Endothelial cell of umbilical vein (primary cell): ENCODE results near the gene ZNF730. TPM values are rescaled to one million over a fixed set of nuclear protein-coding genes. Genes with fewer than 3 reads are reported as not detected.
"Not testable (repeated sequence)": the region's sequence is repeated elsewhere in the genome, so short reads cannot be mapped to it uniquely, and the experiment has no call there.

Experiments
- BruUV-seq: library from RNA; stranded (reverse); fragments of 400-500 nt; replicated peaks from 2 replicates; lab custom pipeline; 2021; lab: Mats Ljungman, UMichigan
- CTCF ChIA-PET: fragments of 300-600, 350-600 bp; sonication (Branson Sonifier 250); formaldehyde crosslinking; loops from one replicate; lab custom pipeline; 2021; ENCODE audit warnings: antibody characterized with exemption, inconsistent platforms; lab: Charles Lee
- POLR2A ChIA-PET: fragments of 300-600, 350-600 bp; sonication (Branson Sonifier 250); formaldehyde crosslinking; loops from one replicate; lab custom pipeline; 2021; ENCODE audit warnings: antibody characterized with exemption, inconsistent platforms; lab: Charles Lee
- DNase-seq: peaks from one replicate; pipeline ENCODE4 v3.0.0-alpha.2; 2011; ENCODE audit warnings: low read depth, low spot score
- FAIRE-seq: peaks from 2 replicates; lab custom pipeline; 2011; peaks lifted over from hg19 to GRCh38; lab: Jason Lieb, UNC
- H2AFZ ChIP-seq: 2 replicates; pipeline ENCODE4 v1.6.0; 2012; ENCODE audit warnings: low read depth, low read length, control low read depth, inconsistent platforms
- H3K27ac ChIP-seq: 2 replicates; pipeline ENCODE4 v1.5.1; 2011; ENCODE audit warnings: low read depth, mild to moderate bottlenecking, control low read depth, low read length, moderate library complexity; ENCODE audit not compliant: insufficient read depth
- H3K27me3 ChIP-seq, 2 experiments: 2 replicates each; pipeline versions ENCODE4 v1.6.0 to v1.6.1; 2011; ENCODE audit warnings: low read length in 2 of 2, mixed read lengths in 1 of 2; ENCODE audit not compliant: control insufficient read depth in 2 of 2, insufficient read depth in 2 of 2
- H3K36me3 ChIP-seq, 2 experiments: 2 replicates in 1 of 2; 3 replicates in 1 of 2; pipeline ENCODE4 v1.5.1; 2011; ENCODE audit warnings: low read length in 2 of 2, mild to moderate bottlenecking in 1 of 2, moderate library complexity in 1 of 2; ENCODE audit not compliant: control insufficient read depth in 2 of 2, insufficient read depth in 2 of 2; ENCODE audit errors: extremely low read depth in 1 of 2
- H3K4me1 ChIP-seq: 3 replicates; pipeline ENCODE4 v1.5.1; 2011; ENCODE audit warnings: mild to moderate bottlenecking, low read length; ENCODE audit not compliant: control insufficient read depth, insufficient read depth; ENCODE audit errors: extremely low read depth
- H3K4me2 ChIP-seq: 2 replicates; pipeline ENCODE4 v1.6.1; 2011; ENCODE audit warnings: low read length, control low read depth, mixed read lengths; ENCODE audit not compliant: insufficient read depth
- H3K4me3 ChIP-seq, 3 experiments: fragments of 200-600 bp in 1 of 3; sonication (generic), shearing (Covaris generic) in 1 of 3; replicated peaks in 1 of 3; 2 replicates each; pipeline ENCODE4 v1.5.1; 2011 to 2016; ENCODE audit warnings: control low read depth in 3 of 3, low read length in 3 of 3, mild to moderate bottlenecking in 2 of 3, inconsistent platforms in 1 of 3, low read depth in 1 of 3, moderate library complexity in 1 of 3; ENCODE audit not compliant: insufficient read depth in 1 of 3
- H3K79me2 ChIP-seq: 2 replicates; pipeline ENCODE4 v1.6.0; 2012; ENCODE audit warnings: low read length, inconsistent platforms; ENCODE audit not compliant: control insufficient read depth, insufficient read depth
- H3K9ac ChIP-seq: replicated peaks from 2 replicates; pipeline ENCODE3; 2011; ENCODE audit warnings: low read length, control low read depth; ENCODE audit not compliant: insufficient read depth; ENCODE audit errors: extremely low read depth
- H3K9me1 ChIP-seq: replicated peaks from 3 replicates; pipeline ENCODE4 v1.6.0; 2011; ENCODE audit warnings: mild to moderate bottlenecking, low read length; ENCODE audit not compliant: control insufficient read depth, insufficient read depth; ENCODE audit errors: extremely low read depth
- H3K9me3 ChIP-seq: replicated peaks from 2 replicates; pipeline ENCODE4 v1.5.1; 2012; ENCODE audit warnings: low read length, inconsistent platforms; ENCODE audit not compliant: control insufficient read depth, insufficient read depth
- H4K20me1 ChIP-seq: replicated peaks from 2 replicates; pipeline ENCODE3; 2011; ENCODE audit warnings: mild to moderate bottlenecking, low read length; ENCODE audit not compliant: control insufficient read depth, insufficient read depth; ENCODE audit errors: extremely low read depth
- CTCF ChIP-seq, 2 donors: IDR thresholded peaks; 1 replicate in 1 of 2; 2 replicates in 1 of 2; pipeline ENCODE4 v1.5.1; 2011; ENCODE audit warnings: low read length in 2 of 2, mild to moderate bottlenecking in 2 of 2, moderate library complexity in 2 of 2, control low read depth in 1 of 2, inconsistent platforms in 1 of 2, low read depth in 1 of 2; ENCODE audit not compliant: insufficient read depth in 1 of 2; ENCODE audit errors: extremely low read depth in 1 of 2
- EZH2 ChIP-seq: IDR thresholded peaks from 2 replicates; pipeline ENCODE4 v1.6.1; 2012; ENCODE audit warnings: borderline replicate concordance, low read depth, mild to moderate bottlenecking, moderate library complexity, low read length, inconsistent platforms; ENCODE audit not compliant: severe bottlenecking
- FOS ChIP-seq: IDR thresholded peaks from 2 replicates; pipeline ENCODE4 v1.6.1; 2011; ENCODE audit warnings: mild to moderate bottlenecking, low read length, moderate library complexity, borderline replicate concordance; ENCODE audit not compliant: insufficient read depth
- GATA2 ChIP-seq: IDR thresholded peaks from 2 replicates; pipeline ENCODE4 v1.7.0; 2011; ENCODE audit warnings: low read depth, mild to moderate bottlenecking, moderate library complexity, mixed read lengths, low read length; ENCODE audit not compliant: insufficient read length, insufficient read depth
- JUN ChIP-seq: IDR thresholded peaks from 2 replicates; pipeline ENCODE4 v1.6.1; 2011; ENCODE audit warnings: borderline replicate concordance, low read depth; ENCODE audit not compliant: insufficient read length, insufficient read depth
- MAX ChIP-seq: IDR thresholded peaks from 2 replicates; pipeline ENCODE4 v1.6.1; 2011; ENCODE audit not compliant: insufficient read depth, insufficient read length
- MYC ChIP-seq: IDR thresholded peaks from one replicate; pipeline ENCODE4 v1.6.1; 2011; ENCODE audit warnings: mild to moderate bottlenecking, low read depth, low read length
- POLR2A ChIP-seq: IDR thresholded peaks from 2 replicates; pipeline ENCODE4 v1.6.1; 2012; ENCODE audit warnings: low read depth, mild to moderate bottlenecking, control low read depth, low read length
- POLR2AphosphoS5 ChIP-seq: IDR thresholded peaks from 2 replicates; pipeline ENCODE4 v1.6.1; 2012; ENCODE audit warnings: low read depth, mild to moderate bottlenecking, control low read depth, low read length, moderate library complexity; ENCODE audit not compliant: insufficient read depth
- dilution Hi-C: fragments of 300-500 bp; cut with MboI; formaldehyde crosslinking; loops from one replicate; pipeline ENCODE4 v1.15.0; 2019; ENCODE audit warnings: low sequenced_read_pairs; ENCODE audit not compliant: extremely low pct_ligation_motif_present
- intact Hi-C: fragments of 100-400 bp; cut with micrococcal nuclease; formaldehyde crosslinking; loops from one replicate; pipeline ENCODE4 v1.10.0; 2022
- polyA plus RNA-seq, 4 experiments: library from polyadenylated mRNA; depleted of rRNA in 3 of 4; stranded (reverse) in 3 of 4; unstranded in 1 of 4; fragments of >200 nt; gene quantifications; 2 replicates each; pipeline versions ENCODE4 v1.2.1 to v1.2.3, GENCODE V29; 2011 to 2012; ENCODE audit warnings: missing spikeins in 1 of 4
- total RNA-seq: library from RNA; stranded (reverse); gene quantifications from 2 replicates; pipeline ENCODE4 v1.2.3, GENCODE V29; 2021

ZNF730 gene
- total and polyA plus RNA-seq, 2 donors (not counting 3 experiments of a cell fraction or from before 2014, with no cell fraction given): 0.39 to 4.2 TPM

- TF ChIP-seq MAX (no peak), FOS (no peak), POLR2AphosphoS5 (no peak), MYC (no peak), EZH2 (no peak), POLR2A (no peak), CTCF (IDR thresholded peaks at IDR 0.05; ENCODE audit: extremely low read depth in 1 of 2, insufficient read depth in 1 of 2, low read depth in 1 of 2, low read length in 2 of 2) (no peak), JUN (no peak), GATA2 (no peak)
- intact Hi-C loops (loop anchor here (5.0 kb wide), 1 partner anchor 134 kb away; the partner anchor contains the start of gene ZNF724), dilution Hi-C loops (no loop called here)
- Histone ChIP-seq H3K4me2 (no peak overlapping the region), H3K36me3 (no peaks in the 10 kb centered on the region), H3K4me1 (no peaks in the 10 kb centered on the region), H3K27ac (no peak overlapping the region), H3K9me1 (no peaks in the 10 kb centered on the region), H3K9ac (no peak overlapping the region), H3K27me3 (no peaks in the 10 kb centered on the region), H3K9me3 (no peaks in the 10 kb centered on the region), H3K4me3 (no peak overlapping the region), H3K79me2 (no peaks in the 10 kb centered on the region), H2AFZ (no peak overlapping the region), H4K20me1 (no peaks in the 10 kb centered on the region)
- no peak for DNase-seq
- POLR2A ChIA-PET: no interaction called here
- no TSS peak for BruUV-seq
- CTCF ChIA-PET: no interaction called here
- no peak for FAIRE-seq
These were observed 1.6 kb downstream of the ZNF730 start for GRCh38 chr19:23118400-23118799.

- H3K9me1 ChIP-seq, H3K79me2 ChIP-seq, H3K27ac ChIP-seq, H3K4me3 ChIP-seq, H3K4me2 ChIP-seq, H3K4me1 ChIP-seq, H3K9ac ChIP-seq, POLR2A ChIA-PET, H4K20me1 ChIP-seq, H3K9me3 ChIP-seq, CTCF ChIA-PET, dilution Hi-C loops, intact Hi-C loops, FAIRE-seq, H3K27me3 ChIP-seq, BruUV-seq, H3K36me3 ChIP-seq, DNase-seq, H2AFZ ChIP-seq: not testable (repeated sequence)
These were observed 17.4 kb downstream of the ZNF730 start for GRCh38 chr19:23134211-23134610.
